Thyroid gland (tissue), 4 donors: Measurements from ENCODE around the gene TCEAL1.
A peak's percentile ranks its signal among the peaks of the same experiment; 100 is the strongest.

Source experiments
- CTCF ChIP-seq, 6 experiments: fragments of 200-600 bp in 3 of 6; fragments of 450-650 bp in 3 of 6; sonication (generic) in 3 of 6; IDR thresholded peaks; one replicate each; pipeline ENCODE4 v1.5.1; 2016 to 2019; ENCODE audit warnings: antibody characterized with exemption in 6 of 6, mild to moderate bottlenecking in 2 of 6, inconsistent platforms in 1 of 6, moderate library complexity in 1 of 6
- POLR2A ChIP-seq, 2 donors: fragments of 450-650 bp; IDR thresholded peaks; one replicate each; pipeline ENCODE4 v1.6.1; 2017; ENCODE audit warnings: antibody characterized with exemption in 2 of 2, mild to moderate bottlenecking in 2 of 2, moderate library complexity in 1 of 2

- TF ChIP-seq CTCF (IDR thresholded peaks at IDR 0.05) (no peak), POLR2A (IDR thresholded peaks at IDR 0.05) (peak in 1 of 2 donors; percentile 19)
These were observed 20.3 kb upstream of the TCEAL1 start for GRCh38 chrX:103608306-103608963.
